GM23338 (cell line): ENCODE results near the gene GLIS2. TPM values are rescaled to one million over a fixed set of nuclear protein-coding genes. Genes with fewer than 3 reads are reported as not detected.

ENCODE experiments used
- ATAC-seq: fragments of 200-7000 bp; cut with Tn5 transposase; 3 replicates; pipeline ENCODE4 v1.9.1; 2020
- DNase-seq: peaks from one replicate; pipeline ENCODE4 v3.0.0-alpha.2; 2015; ENCODE audit warnings: low spot score
- H2AFZ ChIP-seq: fragments of 200-600 bp; sonication (generic); 2 replicates; pipeline ENCODE4 v1.8.0; 2016; ENCODE audit warnings: antibody characterized with exemption, mild to moderate bottlenecking, moderate library complexity
- H3F3A ChIP-seq: fragments of 200-600 bp; sonication (generic); replicated peaks from 2 replicates; pipeline ENCODE4 v1.8.0; 2017; ENCODE audit warnings: antibody characterized with exemption, mixed run types, low read depth
- H3K27ac ChIP-seq: fragments of 200-600 bp; sonication (generic); 2 replicates; pipeline ENCODE4 v1.6.1; 2016; ENCODE audit warnings: low read depth
- H3K27me3 ChIP-seq: fragments of 200-600 bp; sonication (generic); 2 replicates; pipeline ENCODE4 v1.8.0; 2016; ENCODE audit warnings: mild to moderate bottlenecking, mixed run types, moderate library complexity; ENCODE audit not compliant: insufficient read depth
- H3K36me3 ChIP-seq: fragments of 200-600 bp; sonication (generic); 2 replicates; pipeline ENCODE4 v1.8.0; 2016; ENCODE audit warnings: mild to moderate bottlenecking; ENCODE audit not compliant: insufficient read depth
- H3K4me1 ChIP-seq: fragments of 200-600 bp; sonication (generic); 2 replicates; pipeline ENCODE4 v1.8.0; 2016; ENCODE audit warnings: mild to moderate bottlenecking, moderate library complexity; ENCODE audit not compliant: insufficient read depth
- H3K4me2 ChIP-seq: fragments of 200-600 bp; sonication (generic); 2 replicates; pipeline ENCODE4 v1.7.1; 2017; ENCODE audit warnings: mixed run types
- H3K4me3 ChIP-seq: fragments of 200-600 bp; sonication (generic); 2 replicates; pipeline ENCODE4 v1.6.1; 2016; ENCODE audit warnings: mixed run types
- H3K79me2 ChIP-seq: fragments of 200-600 bp; sonication (generic); replicated peaks from 2 replicates; pipeline ENCODE4 v1.8.0; 2017; ENCODE audit warnings: mild to moderate bottlenecking; ENCODE audit not compliant: insufficient read depth
- H3K9me2 ChIP-seq: fragments of 200-600 bp; sonication (generic); 2 replicates; pipeline ENCODE4 v1.8.0; 2017; ENCODE audit not compliant: insufficient read depth
- H4K20me1 ChIP-seq: fragments of 200-600 bp; sonication (generic); replicated peaks from 2 replicates; pipeline ENCODE4 v1.8.0; 2017; ENCODE audit warnings: mild to moderate bottlenecking; ENCODE audit not compliant: insufficient read depth
- H3K27ac Mint-ChIP-seq: 2 replicates; pipeline ENCODE4 v1.8.0; 2020; ENCODE audit warnings: inconsistent platforms, mild to moderate bottlenecking, moderate library complexity, mixed read lengths
- H3K27me3 Mint-ChIP-seq: 3 replicates; pipeline ENCODE4 v1.8.0; 2022; ENCODE audit warnings: low read depth, mild to moderate bottlenecking, moderate library complexity, mixed read lengths, inconsistent platforms; ENCODE audit not compliant: insufficient read depth, poor library complexity
- H3K36me3 Mint-ChIP-seq: 3 replicates; pipeline ENCODE4 v1.8.0; 2021; ENCODE audit warnings: low read depth, mild to moderate bottlenecking, inconsistent platforms, moderate library complexity, mixed read lengths
- H3K4me1 Mint-ChIP-seq: 3 replicates; pipeline ENCODE4 v1.8.0; 2020; ENCODE audit warnings: mild to moderate bottlenecking, inconsistent platforms, mixed read lengths
- H3K4me3 Mint-ChIP-seq: 3 replicates; pipeline ENCODE4 v1.8.0; 2021; ENCODE audit warnings: moderate library complexity, mild to moderate bottlenecking, inconsistent platforms, mixed read lengths
- H3K9me3 Mint-ChIP-seq: 3 replicates; pipeline ENCODE4 v1.8.0; 2020; ENCODE audit warnings: moderate library complexity, mild to moderate bottlenecking, inconsistent platforms, mixed read lengths
- CREB1 ChIP-seq: fragments of 250-450 bp; sonication (Bioruptor Pico); IDR thresholded peaks from 2 replicates; pipeline ENCODE4 v1.5.0; 2020; ENCODE audit warnings: low read depth, mild to moderate bottlenecking, moderate library complexity
- CTCF ChIP-seq, 2 experiments: fragments of 200-600 bp in 1 of 2; sonication (generic) in 1 of 2; conservative IDR thresholded peaks; 2 replicates each; pipeline versions ENCODE4 v1.5.1 to v1.6.1; 2016 to 2017; ENCODE audit warnings: antibody characterized with exemption in 2 of 2, low read depth in 2 of 2, mild to moderate bottlenecking in 2 of 2, moderate library complexity in 1 of 2
- EZH2phosphoT487 ChIP-seq: fragments of 200-600 bp; sonication (generic); IDR thresholded peaks from one replicate; pipeline ENCODE4 v1.8.1; 2018; ENCODE audit warnings: antibody characterized with exemption; ENCODE audit not compliant: unreplicated experiment
- NANOG ChIP-seq: IDR thresholded peaks from 2 replicates; pipeline ENCODE4 v1.6.1; 2016; ENCODE audit warnings: antibody characterized with exemption, borderline replicate concordance
- POLR2AphosphoS5 ChIP-seq: IDR thresholded peaks from 2 replicates; pipeline ENCODE4 v1.6.1; 2016; ENCODE audit warnings: antibody characterized with exemption, low read depth
- REST ChIP-seq: IDR thresholded peaks from one replicate; pipeline ENCODE4 v1.6.1; 2018; ENCODE audit warnings: antibody characterized with exemption; ENCODE audit not compliant: unreplicated experiment
- ZNF114 ChIP-seq: fragments of 250-450 bp; sonication (Bioruptor Pico); IDR thresholded peaks from 2 replicates; pipeline ENCODE4 v1.5.0; 2020; ENCODE audit warnings: mild to moderate bottlenecking, moderate library complexity
- ZNF331 ChIP-seq: fragments of 250-450 bp; sonication (Bioruptor Pico); IDR thresholded peaks from 2 replicates; pipeline ENCODE4 v1.5.0; 2020; ENCODE audit warnings: low read depth, mild to moderate bottlenecking, moderate library complexity
- ZNF462 ChIP-seq: fragments of 250-450 bp; sonication (Bioruptor Pico); IDR thresholded peaks from 2 replicates; pipeline ENCODE4 v1.5.0; 2020; ENCODE audit warnings: mild to moderate bottlenecking, moderate library complexity
- polyA plus RNA-seq: library from polyadenylated mRNA; unstranded; fragments of >200 nt; fragmentation: Nextera tagmentation; extraction: Ambion mirVana; gene quantifications from 2 replicates; pipeline ENCODE4 v1.2.1, GENCODE V29; 2016
- total RNA-seq: library from RNA; depleted of rRNA; stranded (reverse); fragments of >200 nt; shearing (Covaris generic); gene quantifications from 2 replicates; pipeline ENCODE4 v1.2.3, GENCODE V29; 2014
- TF ChIP-seq, protein P1 (sequence below): IDR thresholded peaks from 2 replicates; pipeline ENCODE4 v1.6.1; 2016; ENCODE audit warnings: antibody characterized with exemption

Gene GLIS2
- total and polyA plus RNA-seq, 2 experiments from 2014 or later = 8.2 to 10.2 TPM

DNA sequence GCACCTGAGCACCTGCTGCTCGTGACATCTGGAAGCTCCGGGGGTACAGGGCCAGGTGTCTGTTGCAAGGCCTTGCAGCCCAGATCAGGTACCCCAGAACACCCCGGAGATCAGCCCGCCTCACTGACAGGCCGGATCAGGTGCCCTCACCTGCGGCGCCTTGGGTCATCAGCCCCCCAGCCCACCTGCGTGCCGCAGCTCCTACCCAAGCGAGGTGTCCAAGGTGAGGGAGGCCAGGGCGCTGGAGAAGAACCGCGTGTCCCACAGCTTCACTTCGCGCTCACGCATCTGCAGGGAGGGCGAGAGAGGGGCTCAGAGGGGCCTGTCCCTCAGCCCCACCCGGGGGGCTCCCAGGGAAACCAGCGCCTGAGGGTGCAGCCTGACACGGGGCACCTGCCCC lies 71.9 kb downstream of the GLIS2 start:
- Histone ChIP-seq H3K9me2 (no peaks in the 10 kb centered on the region), H3K27ac (no peak overlapping the region), H3K4me3 (no peak overlapping the region), H3K79me2 (no peaks in the 10 kb centered on the region), H4K20me1 (no peaks in the 10 kb centered on the region), H3K4me2 (no peak overlapping the region), H3F3A (peaks cover 27% of the 10 kb centered on the region), H3K4me1 (peaks cover 31% of the 10 kb centered on the region), H3K36me3 (no peaks in the 10 kb centered on the region), H2AFZ (no peak overlapping the region), H3K27me3 (no peaks in the 10 kb centered on the region)
- ATAC-seq = no peak
- H3K4me3 Mint-ChIP-seq = no peak overlapping the region
- H3K27me3 Mint-ChIP-seq = peaks cover 14% of the 10 kb centered on the region
- DNase-seq = no peak
- H3K36me3 Mint-ChIP-seq = no peaks in the 10 kb centered on the region; the same call in 2 of the 3 replicates
- no peaks in the 10 kb centered on the region for H3K9me3 Mint-ChIP-seq
- peaks cover 36% of the 10 kb centered on the region for H3K4me1 Mint-ChIP-seq
- TF ChIP-seq REST (no peak), EZH2phosphoT487 (no peak), CREB1 (CRISPR knock-in tag) (no peak), ZNF462 (no peak), POLR2AphosphoS5 (no peak), CTCF (conservative IDR thresholded peaks at IDR 0.05; ENCODE audit: low read depth in 2 of 2) (no peak), ZNF331 (CRISPR knock-in tag) (no peak), NANOG (no peak), ZNF114 (CRISPR knock-in tag) (no peak)
- TF ChIP-seq, protein P1, sequence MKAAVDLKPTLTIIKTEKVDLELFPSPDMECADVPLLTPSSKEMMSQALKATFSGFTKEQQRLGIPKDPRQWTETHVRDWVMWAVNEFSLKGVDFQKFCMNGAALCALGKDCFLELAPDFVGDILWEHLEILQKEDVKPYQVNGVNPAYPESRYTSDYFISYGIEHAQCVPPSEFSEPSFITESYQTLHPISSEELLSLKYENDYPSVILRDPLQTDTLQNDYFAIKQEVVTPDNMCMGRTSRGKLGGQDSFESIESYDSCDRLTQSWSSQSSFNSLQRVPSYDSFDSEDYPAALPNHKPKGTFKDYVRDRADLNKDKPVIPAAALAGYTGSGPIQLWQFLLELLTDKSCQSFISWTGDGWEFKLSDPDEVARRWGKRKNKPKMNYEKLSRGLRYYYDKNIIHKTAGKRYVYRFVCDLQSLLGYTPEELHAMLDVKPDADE = no peak
- H3K27ac Mint-ChIP-seq = no peak overlapping the region
